Mucosa of stomach (tissue), 1 donor: ENCODE results near the gene RBM38.

Experiments
- H3K27me3 ChIP-seq: one replicate; pipeline ENCODE4 v1.7.0; 2013; ENCODE audit warnings: mild to moderate bottlenecking, low read length; ENCODE audit not compliant: control insufficient read depth, insufficient read depth
- H3K36me3 ChIP-seq: one replicate; pipeline ENCODE4 v1.7.0; 2013; ENCODE audit warnings: low read length; ENCODE audit not compliant: control insufficient read depth, insufficient read depth
- H3K4me1 ChIP-seq: one replicate; pipeline ENCODE4 v1.7.0; 2013; ENCODE audit warnings: mild to moderate bottlenecking, low read length; ENCODE audit not compliant: control insufficient read depth, insufficient read depth
- H3K4me3 ChIP-seq: one replicate; pipeline ENCODE4 v1.7.0; 2013; ENCODE audit warnings: low read length
- H3K9ac ChIP-seq: one replicate; pipeline ENCODE4 v1.7.0; 2013; ENCODE audit warnings: mild to moderate bottlenecking, low read length, moderate library complexity
- H3K9me3 ChIP-seq: one replicate; pipeline ENCODE4 v1.7.0; 2013; ENCODE audit warnings: mild to moderate bottlenecking, low read length, moderate library complexity; ENCODE audit not compliant: control insufficient read depth
- donor health status: Pancreatic carcinoma.

Gene RBM38

GRCh38 chr20:57378107-57378506, 13.1 kb upstream of the RBM38 start:
- H3K36me3 ChIP-seq: peaks cover 5% of the 10 kb centered on the region
- H3K4me3 ChIP-seq: no peak overlapping the region
- no peaks in the 10 kb centered on the region for H3K27me3 ChIP-seq
- H3K9ac ChIP-seq: no peak overlapping the region
- no peaks in the 10 kb centered on the region for H3K9me3 ChIP-seq
- H3K4me1 ChIP-seq: no peaks in the 10 kb centered on the region

- Histone ChIP-seq H3K4me3 (no peak overlapping the region), H3K9me3 (no peaks in the 10 kb centered on the region), H3K27me3 (no peaks in the 10 kb centered on the region), H3K36me3 (peaks cover 5% of the 10 kb centered on the region), H3K4me1 (no peaks in the 10 kb centered on the region), H3K9ac (no peak overlapping the region)
Measured at GRCh38 chr20:57378646-57379262, 12.4 kb upstream of the RBM38 start.

- H3K4me3 ChIP-seq: no peak overlapping the region
Measured at GRCh38 chr20:57379263-57379647, 11.9 kb upstream of the RBM38 start.

GRCh38 chr20:57380081-57380750, 11.0 kb upstream of the RBM38 start:
- Histone ChIP-seq H3K27me3 (no peaks in the 10 kb centered on the region), H3K4me3 (no peak overlapping the region), H3K9me3 (no peaks in the 10 kb centered on the region), H3K4me1 (no peaks in the 10 kb centered on the region), H3K36me3 (no peaks in the 10 kb centered on the region), H3K9ac (no peak overlapping the region)

More at GRCh38 chr20:57379263-57379647, 11.9 kb upstream of the RBM38 start:
- Histone ChIP-seq H3K36me3 (peaks cover 5% of the 10 kb centered on the region), H3K9me3 (no peaks in the 10 kb centered on the region), H3K27me3 (no peaks in the 10 kb centered on the region), H3K4me1 (no peaks in the 10 kb centered on the region), H3K9ac (no peak overlapping the region)

GRCh38 chr20:57381596-57382503, 9.3 kb upstream of the RBM38 start:
- Histone ChIP-seq H3K4me1 (no peaks in the 10 kb centered on the region), H3K9me3 (no peaks in the 10 kb centered on the region), H3K36me3 (no peaks in the 10 kb centered on the region), H3K4me3 (no peak overlapping the region), H3K9ac (no peak overlapping the region), H3K27me3 (no peaks in the 10 kb centered on the region)

DNA sequence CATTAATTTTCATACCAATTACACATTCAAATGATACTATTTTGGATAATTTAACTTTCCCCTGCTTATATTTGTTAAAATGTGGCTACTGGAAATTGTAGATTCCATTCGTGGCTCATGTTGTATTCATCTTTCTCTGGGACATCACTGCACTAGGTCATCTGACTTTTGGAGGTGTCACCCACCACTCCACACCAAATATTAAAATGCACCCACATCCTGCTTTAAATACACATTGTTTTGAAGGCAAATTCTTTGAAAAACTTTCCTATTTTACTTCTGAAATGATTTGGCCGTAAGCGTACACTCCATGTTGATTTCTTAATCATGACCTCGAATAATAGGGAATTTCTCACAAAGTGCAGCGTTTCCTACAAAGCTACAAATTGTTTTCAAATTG, 8.7 kb upstream of the RBM38 start:
- Histone ChIP-seq H3K4me1 (no peaks in the 10 kb centered on the region), H3K36me3 (no peaks in the 10 kb centered on the region), H3K27me3 (no peaks in the 10 kb centered on the region), H3K9me3 (no peaks in the 10 kb centered on the region), H3K4me3 (no peak overlapping the region), H3K9ac (no peak overlapping the region)

- Histone ChIP-seq H3K4me3 (no peak overlapping the region), H3K27me3 (no peaks in the 10 kb centered on the region), H3K9ac (no peak overlapping the region), H3K4me1 (no peaks in the 10 kb centered on the region), H3K36me3 (no peaks in the 10 kb centered on the region), H3K9me3 (no peaks in the 10 kb centered on the region)
Measured at GRCh38 chr20:57383447-57384347, 7.5 kb upstream of the RBM38 start.

DNA sequence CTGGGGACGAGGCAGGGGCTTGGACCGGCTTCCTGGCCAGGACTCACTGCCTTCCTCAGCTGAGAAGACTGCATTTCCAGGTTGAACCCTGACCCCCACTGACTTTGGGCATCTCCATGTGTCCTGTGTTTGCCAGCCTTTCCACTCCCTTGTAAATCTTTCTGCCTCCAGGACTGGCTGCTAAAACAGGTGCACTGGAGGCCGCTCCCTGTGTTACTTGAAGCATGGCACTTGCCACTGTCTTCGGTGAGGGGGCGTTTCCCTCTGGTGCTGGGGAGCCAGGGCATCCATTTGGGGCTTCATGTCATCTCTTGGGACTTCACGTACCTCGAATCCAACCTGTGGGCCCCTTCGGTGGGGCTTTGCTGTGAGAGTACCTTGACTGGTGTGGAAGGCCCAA, 6.7 kb upstream of the RBM38 start:
- H3K9me3 ChIP-seq: no peaks in the 10 kb centered on the region
- no peak overlapping the region for H3K4me3 ChIP-seq
- H3K4me1 ChIP-seq: peaks cover 2% of the 10 kb centered on the region
- no peaks in the 10 kb centered on the region for H3K27me3 ChIP-seq
- H3K36me3 ChIP-seq: no peaks in the 10 kb centered on the region
- no peak overlapping the region for H3K9ac ChIP-seq

DNA sequence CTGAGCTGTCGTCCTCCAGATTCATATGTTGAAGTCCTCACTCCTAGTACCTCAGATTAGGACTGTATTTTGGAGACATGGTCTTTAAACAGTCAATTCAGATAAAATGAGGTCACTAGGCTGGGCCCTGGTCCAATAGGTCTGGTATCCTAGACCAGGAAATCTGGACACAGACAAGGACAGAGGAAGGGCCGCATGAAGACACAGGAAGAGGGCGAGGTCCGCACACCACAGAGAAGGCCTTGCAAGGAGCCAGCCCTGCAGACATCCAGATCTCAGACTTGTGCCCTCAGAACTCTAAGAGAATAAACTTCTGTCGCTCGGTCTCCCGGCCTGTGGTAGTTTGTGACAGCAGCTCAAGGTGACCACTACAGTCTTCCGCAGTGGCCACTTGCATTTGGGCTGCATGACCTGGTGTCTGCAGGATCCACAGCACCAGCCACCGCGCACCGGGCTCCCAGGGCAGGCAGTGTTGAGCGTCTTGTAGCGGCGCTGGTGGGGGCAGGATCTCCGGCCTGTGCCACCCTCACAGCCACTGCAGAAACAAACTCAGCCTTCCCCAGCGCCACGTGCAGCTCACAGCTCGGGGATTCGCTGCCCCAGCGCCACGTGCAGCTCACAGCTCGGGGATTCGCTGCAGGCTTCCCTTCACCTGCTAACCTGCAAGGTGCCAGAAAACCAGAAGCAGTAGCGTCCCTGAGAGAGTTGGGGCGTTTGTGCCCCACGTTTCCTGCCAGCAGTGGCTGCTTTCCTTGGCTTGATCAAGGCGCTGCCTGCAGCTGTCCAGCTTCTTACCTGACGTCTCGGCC, 6.0 kb upstream of the RBM38 start:
- H3K9me3 ChIP-seq: no peaks in the 10 kb centered on the region
- H3K9ac ChIP-seq: no peak overlapping the region
- no peaks in the 10 kb centered on the region for H3K36me3 ChIP-seq
- peaks cover 9% of the 10 kb centered on the region for H3K4me1 ChIP-seq
- no peak overlapping the region for H3K4me3 ChIP-seq
- H3K27me3 ChIP-seq: no peaks in the 10 kb centered on the region

DNA sequence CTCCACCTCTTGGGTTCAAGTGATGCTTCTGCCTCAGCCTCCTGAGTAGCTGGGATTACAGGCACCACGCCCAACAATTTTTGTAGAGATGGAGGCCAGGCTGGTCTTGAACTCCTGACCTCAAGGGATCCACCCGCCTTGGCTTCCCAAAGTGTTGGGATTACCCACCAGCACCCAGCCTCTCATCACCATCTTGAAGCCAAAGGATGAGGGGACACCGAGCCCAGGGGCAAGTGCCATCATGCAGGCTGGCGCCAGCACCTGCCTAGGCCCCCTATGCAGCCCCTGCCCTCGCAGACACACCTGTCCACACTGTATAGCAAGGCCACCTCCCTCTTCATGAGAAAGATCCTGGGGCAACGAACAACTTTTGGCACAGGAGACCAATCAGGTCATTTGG, 5.3 kb upstream of the RBM38 start:
- peaks cover 13% of the 10 kb centered on the region for H3K4me1 ChIP-seq
- H3K36me3 ChIP-seq: no peaks in the 10 kb centered on the region
- H3K9me3 ChIP-seq: no peaks in the 10 kb centered on the region
- H3K4me3 ChIP-seq: no peak overlapping the region
- no peaks in the 10 kb centered on the region for H3K27me3 ChIP-seq
- H3K9ac ChIP-seq: no peak overlapping the region

- Histone ChIP-seq H3K4me1 (peaks cover 13% of the 10 kb centered on the region), H3K36me3 (no peaks in the 10 kb centered on the region), H3K27me3 (no peaks in the 10 kb centered on the region), H3K9ac (no peak overlapping the region), H3K9me3 (no peaks in the 10 kb centered on the region), H3K4me3 (no peak overlapping the region)
Measured at GRCh38 chr20:57386762-57387161, 4.4 kb upstream of the RBM38 start.
